ENCODE results near the gene GPR55.

GPR55 gene

DNA sequence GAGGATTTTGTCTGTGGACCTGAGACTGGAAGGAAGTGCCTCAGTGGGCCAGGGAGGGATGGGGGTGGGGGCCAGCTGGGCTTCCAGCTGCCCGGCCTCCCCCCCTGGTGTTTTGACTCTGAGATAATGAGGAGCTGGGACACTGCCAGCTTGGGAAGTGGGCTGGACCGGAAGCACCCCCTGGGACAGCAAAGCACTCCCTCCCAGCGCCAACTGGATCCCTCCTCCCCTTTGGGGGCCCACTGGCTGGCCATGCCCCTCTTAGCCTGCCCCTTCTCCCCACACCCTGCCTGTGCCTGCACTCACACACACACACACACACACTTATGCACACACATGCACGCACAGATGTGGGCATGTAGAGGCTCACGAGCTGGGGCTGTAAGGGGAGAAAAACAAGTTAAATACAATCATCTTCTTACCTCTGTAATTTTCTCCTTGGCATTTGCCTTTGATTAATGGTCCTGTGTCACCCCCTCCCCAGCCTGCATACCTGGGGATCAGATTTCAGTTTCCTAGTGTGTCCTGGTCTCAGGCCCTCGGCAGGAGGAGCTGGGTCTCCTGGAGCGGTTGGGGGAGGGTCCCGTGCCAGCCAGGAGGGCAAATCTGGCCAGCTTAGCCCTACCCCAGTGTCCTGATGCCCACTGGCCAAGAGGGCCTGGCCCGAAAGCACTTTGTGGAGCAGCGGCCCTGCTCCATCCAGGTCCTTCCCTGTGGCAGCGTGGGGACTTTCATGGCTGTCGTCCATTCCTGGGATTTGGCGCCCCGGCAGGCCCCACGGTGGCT, 56.7 kb downstream of the GPR55 start:
- TF ChIP-seq, protein P1, sequence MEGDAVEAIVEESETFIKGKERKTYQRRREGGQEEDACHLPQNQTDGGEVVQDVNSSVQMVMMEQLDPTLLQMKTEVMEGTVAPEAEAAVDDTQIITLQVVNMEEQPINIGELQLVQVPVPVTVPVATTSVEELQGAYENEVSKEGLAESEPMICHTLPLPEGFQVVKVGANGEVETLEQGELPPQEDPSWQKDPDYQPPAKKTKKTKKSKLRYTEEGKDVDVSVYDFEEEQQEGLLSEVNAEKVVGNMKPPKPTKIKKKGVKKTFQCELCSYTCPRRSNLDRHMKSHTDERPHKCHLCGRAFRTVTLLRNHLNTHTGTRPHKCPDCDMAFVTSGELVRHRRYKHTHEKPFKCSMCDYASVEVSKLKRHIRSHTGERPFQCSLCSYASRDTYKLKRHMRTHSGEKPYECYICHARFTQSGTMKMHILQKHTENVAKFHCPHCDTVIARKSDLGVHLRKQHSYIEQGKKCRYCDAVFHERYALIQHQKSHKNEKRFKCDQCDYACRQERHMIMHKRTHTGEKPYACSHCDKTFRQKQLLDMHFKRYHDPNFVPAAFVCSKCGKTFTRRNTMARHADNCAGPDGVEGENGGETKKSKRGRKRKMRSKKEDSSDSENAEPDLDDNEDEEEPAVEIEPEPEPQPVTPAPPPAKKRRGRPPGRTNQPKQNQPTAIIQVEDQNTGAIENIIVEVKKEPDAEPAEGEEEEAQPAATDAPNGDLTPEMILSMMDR (IDR thresholded peaks at IDR 0.05): no peak
- peak; percentile 61 for DNase-seq
- H3K27ac Mint-ChIP-seq: peak overlapping the region; percentile 99
- peak overlapping the region; percentile 80 for H3K4me3 Mint-ChIP-seq
- peaks cover 85% of the 10 kb centered on the region for H3K4me1 Mint-ChIP-seq
- H3K36me3 Mint-ChIP-seq (ENCODE audit: low read depth): peaks cover 4% of the 10 kb centered on the region
- H3K27me3 Mint-ChIP-seq (ENCODE audit: low read depth, poor library complexity): peaks cover 3% of the 10 kb centered on the region
- H3K9me3 Mint-ChIP-seq: no peaks in the 10 kb centered on the region

DNA sequence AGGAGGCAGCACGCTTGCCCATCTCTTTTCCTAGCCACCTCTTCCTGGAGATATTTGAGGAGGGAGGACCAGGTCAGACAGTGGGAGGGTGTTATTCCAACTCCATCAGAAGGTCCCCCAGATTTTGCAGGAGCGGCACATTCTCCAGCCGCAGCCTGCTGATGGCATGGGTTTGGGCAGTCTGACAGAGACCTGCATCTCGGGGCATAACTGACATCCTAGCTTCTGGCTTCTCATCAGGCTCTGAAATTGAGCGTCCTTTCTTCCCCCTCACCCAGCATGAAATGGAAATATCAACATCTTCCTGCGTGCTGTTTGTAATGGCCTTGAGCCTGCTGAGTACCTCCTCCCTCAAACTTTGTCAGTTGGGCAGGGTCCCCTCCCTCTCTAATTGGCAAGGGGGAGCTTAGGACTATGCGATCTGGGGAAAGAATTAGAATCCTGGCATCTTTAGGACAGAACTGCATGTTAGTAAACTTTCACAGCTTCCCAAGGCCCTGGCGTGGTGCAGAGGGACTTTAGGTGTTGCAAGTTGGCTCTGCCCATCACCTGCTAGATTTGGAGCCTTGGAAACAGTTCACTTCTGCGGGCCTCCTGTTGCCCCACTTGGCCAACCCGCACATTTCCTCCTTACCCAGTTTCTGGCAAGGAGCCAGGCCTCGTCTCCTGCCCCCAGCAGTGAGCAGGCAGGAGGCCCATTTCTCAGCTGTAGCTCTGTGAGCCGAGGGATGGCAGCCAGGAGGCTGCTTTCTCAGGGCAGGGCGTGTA, 58.1 kb downstream of the GPR55 start:
- no peaks in the 10 kb centered on the region for H3K36me3 Mint-ChIP-seq (ENCODE audit: low read depth)
- peaks cover 3% of the 10 kb centered on the region for H3K27me3 Mint-ChIP-seq (ENCODE audit: low read depth, poor library complexity)
- peak overlapping the region; percentile 90 for H3K4me3 Mint-ChIP-seq
- H3K9me3 Mint-ChIP-seq: no peaks in the 10 kb centered on the region
- peak overlapping the region; percentile 83 for H3K27ac Mint-ChIP-seq
- H3K4me1 Mint-ChIP-seq: peaks cover 84% of the 10 kb centered on the region
- no peak for DNase-seq
- TF ChIP-seq, protein P1 (IDR thresholded peaks at IDR 0.05): no peak

DNA sequence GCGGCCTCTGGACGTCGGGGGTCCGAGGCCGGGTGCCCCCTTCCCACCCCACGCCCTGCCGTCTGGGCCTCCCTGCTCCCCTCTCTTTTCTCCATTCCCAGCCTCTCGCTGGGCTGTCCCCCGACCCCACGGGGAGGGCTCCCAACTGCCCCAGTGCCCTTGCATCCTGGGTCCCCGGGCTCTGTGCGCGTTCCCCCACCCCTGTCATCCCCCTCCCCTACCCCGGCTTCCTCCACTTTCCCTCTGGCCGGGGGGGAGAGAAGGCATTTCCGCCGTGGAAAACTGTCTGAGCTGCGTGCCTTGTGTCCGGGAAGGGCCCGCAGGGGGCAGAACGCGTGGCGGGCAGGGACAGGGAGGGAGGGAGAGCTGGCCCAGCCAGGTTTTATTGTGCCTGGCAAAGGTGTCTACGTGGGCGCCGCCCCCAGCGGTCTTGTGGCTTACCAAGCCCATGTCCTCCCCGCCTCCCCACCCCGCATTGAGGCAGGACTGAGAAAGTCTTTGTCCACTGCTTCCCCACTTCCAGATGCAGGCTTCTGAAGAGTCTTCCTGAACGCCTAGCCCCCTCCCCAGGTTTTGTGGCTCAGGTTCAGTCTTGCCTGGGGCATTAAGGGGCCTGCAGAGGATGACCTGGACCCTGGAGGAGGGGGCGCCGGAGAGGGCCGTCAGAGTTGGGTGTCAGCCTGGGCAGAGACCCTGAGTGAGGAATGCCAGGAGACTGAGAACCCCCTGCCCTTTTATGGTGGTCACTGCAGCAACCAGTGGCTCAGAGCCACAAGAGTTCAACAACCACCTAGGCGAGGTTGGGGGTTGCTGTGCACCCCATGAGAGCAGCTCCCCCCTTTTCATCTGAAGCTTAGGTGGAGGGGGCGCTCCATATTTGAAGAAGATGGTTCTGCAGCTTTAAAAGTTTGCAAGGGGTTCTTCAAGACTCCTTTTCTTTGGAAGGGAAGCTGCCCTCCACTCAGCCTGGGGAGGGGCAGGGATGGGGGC, 59.0 kb downstream of the GPR55 start:
- DNase-seq: peak; percentile 55
- Mint-ChIP-seq H3K27me3 (ENCODE audit: low read depth, poor library complexity) (peaks cover 3% of the 10 kb centered on the region), H3K4me3 (peak overlapping the region; percentile 90), H3K4me1 (peaks cover 84% of the 10 kb centered on the region), H3K36me3 (ENCODE audit: low read depth) (no peaks in the 10 kb centered on the region), H3K9me3 (no peaks in the 10 kb centered on the region), H3K27ac (peak overlapping the region; percentile 83)
- TF ChIP-seq, protein P1 (IDR thresholded peaks at IDR 0.05): no peak

DNA sequence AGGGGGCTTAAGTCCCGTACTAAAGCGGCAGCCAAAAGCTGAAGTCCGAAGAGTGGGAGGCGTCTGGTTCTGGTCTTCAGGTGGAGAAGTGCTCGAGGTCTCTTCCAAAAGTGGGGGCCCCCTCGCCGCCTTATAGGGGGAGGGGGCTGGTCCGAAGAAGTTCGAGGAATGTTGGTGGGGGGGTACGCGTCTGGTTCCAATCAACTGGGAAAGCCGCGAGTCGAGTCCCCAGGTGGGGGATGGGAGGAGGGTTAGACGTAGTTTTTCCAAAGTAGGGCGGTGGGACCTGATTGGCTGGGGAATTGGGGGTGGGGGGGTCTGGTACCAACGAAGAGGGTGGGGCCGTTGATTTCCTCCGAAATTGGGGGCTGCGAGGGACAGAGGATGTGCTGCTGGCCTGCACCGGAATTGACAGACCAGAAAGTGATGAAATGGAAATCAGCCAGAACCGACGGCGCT, 59.7 kb downstream of the GPR55 start:
- Mint-ChIP-seq H3K27ac (peak overlapping the region; percentile 79), H3K36me3 (ENCODE audit: low read depth) (no peaks in the 10 kb centered on the region), H3K27me3 (ENCODE audit: low read depth, poor library complexity) (peaks cover 3% of the 10 kb centered on the region), H3K4me1 (peaks cover 84% of the 10 kb centered on the region), H3K9me3 (no peaks in the 10 kb centered on the region), H3K4me3 (peak overlapping the region; percentile 90)
- no peak for DNase-seq
- TF ChIP-seq, protein P1 (IDR thresholded peaks at IDR 0.05): no peak

DNA sequence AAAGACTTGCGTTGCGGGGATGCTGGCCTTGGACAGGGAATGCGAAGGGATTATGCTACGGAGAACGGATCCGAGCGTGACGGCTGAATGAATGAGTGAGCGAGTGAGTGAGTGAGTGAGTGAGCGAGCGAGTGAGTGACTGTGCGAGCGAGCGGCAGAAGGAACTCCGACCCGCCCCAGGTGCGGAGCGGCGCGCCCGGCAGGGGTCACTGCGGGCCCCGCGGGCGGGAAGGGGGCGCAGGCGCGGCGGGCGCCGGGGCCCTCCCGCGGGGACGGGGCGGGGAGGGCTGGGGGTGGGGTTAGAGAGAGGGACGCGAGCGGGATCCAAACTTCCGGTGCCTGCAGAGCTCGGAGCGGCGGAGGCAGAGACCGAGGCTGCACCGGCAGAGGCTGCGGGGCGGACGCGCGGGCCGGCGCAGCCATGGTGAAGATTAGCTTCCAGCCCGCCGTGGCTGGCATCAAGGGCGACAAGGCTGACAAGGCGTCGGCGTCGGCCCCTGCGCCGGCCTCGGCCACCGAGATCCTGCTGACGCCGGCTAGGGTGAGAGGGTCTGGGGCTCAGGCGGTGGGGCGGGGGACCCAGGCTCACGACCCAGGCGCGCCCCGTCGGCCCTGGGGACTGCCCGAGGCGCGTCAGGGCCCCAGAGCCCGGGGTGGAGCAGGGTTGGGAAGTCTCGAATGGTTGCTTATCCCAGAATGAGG, 60.3 kb downstream of the GPR55 start, which contains the start of gene ITM2C:
ITM2C (plus strand) TSS at position 338 of the 702 bp plus-strand sequence; CDS start at position 422, 84 bp downstream.
- Mint-ChIP-seq H3K4me1 (peaks cover 81% of the 10 kb centered on the region), H3K4me3 (peak within 1 kb of the TSS; percentile 90), H3K27ac (peak within 1 kb of the TSS; percentile 95), H3K36me3 (ENCODE audit: low read depth) (no peaks in the 10 kb centered on the region), H3K27me3 (ENCODE audit: low read depth, poor library complexity) (peaks cover 3% of the 10 kb centered on the region), H3K9me3 (no peaks in the 10 kb centered on the region)
- DNase-seq: peak; percentile 82
- TF ChIP-seq, protein P1 (IDR thresholded peaks at IDR 0.05): peak; percentile 12

Data from nephron progenitor cell (in vitro differentiated cells).